NCI-H2029 treated with DMSO at 0.1 percent for 48 hours (cell line): Measurements from ENCODE around the gene MYCL.
"Not testable (repeated sequence)": the region's sequence is repeated elsewhere in the genome, so short reads cannot be mapped to it uniquely, and the experiment has no call there.

Experiments
- DNase-seq: peaks from one replicate; lab custom pipeline; 2025; lab: John Stamatoyannopoulos, UW

The MYCL gene

DNA sequence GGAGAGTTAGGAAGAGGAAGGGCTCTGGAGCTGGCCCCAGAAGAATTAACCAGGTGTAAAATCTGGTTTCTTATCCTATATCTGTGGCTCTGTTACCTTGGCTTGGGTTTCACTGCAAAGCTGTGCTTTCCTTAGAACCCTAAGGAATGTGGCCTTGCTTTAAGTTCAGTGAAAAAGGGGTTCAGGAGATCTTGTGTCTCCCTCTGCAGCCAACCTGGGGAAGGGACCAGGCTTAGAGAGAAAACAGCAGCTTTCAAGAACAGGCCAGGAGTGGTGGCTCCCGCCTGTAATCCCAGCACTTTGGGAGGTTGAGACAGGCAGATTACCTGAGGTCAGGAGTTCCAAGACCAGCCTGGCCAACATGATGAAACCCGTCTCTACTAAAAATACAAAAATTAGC is 16.1 kb upstream of the MYCL start:
- no peak for DNase-seq

DNA sequence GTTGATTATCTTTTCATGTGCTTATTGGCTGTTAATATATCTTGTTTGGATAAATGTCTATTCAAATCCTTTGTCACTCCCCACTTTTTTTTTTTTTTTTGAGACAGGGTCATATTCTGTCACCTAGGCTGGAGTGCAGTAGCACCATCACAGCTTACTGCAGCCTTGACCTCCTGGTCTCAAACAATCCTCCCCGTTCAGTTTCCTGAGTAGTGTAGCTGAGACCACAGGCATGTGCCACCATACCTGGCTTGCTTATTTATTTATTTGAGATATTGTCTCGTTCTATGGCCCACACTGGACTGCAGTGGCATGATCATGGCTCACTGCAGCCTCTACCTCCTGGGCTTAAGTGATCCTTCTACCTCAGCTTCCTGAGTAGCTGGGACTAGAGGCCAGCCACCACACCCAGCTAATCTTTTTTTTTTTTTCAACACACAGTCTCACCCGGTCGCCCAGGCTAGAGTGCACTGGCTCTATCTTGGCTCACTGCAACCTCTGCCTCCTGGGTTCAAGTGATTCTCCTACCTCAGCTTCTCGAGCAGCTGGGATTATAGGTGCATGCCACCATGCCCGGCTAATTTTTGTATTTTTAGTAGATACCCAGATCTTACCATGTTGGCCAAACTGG is 13.9 kb upstream of the MYCL start:
- DNase-seq, result no peak

DNA sequence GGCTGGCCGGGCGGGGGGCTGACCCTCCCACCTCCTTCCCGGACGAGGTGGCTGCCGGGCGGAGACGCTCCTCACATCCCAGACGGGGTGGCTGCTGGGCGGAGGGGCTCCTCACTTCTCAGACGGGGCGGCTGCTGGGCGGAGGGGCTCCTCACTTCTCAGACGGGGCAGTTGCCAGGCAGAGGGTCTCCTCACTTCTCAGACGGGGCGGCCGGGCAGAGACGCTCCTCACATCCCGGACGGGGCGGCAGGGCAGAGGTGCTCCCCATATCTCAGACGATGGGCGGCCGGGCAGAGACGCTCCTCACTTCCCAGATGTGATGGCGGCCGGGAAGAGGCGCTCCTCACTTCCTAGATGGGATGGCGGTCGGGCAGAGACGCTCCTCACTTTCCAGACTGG is 11.4 kb upstream of the MYCL start:
- DNase-seq, result not testable (repeated sequence)

DNA sequence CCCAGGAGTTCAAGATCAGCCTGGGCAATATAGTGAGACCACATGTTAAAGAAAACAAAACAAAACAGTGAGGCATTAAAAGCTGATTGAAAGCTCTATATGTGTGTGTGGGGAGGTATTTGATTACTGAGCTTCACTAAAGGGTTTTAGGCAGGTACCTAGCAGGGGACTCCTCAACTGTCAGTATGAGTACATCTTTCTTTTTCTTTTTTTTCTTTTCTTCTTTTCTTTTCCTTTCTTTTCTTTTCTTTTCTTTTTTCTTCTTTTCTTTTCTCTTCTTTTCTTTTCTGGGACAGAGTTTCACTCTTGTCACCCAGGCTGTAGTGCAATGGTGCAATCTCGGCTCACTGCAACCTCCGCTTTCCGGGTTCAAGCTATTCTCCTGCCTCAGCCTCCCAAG is 8.5 kb upstream of the MYCL start:
- no peak for DNase-seq

DNA sequence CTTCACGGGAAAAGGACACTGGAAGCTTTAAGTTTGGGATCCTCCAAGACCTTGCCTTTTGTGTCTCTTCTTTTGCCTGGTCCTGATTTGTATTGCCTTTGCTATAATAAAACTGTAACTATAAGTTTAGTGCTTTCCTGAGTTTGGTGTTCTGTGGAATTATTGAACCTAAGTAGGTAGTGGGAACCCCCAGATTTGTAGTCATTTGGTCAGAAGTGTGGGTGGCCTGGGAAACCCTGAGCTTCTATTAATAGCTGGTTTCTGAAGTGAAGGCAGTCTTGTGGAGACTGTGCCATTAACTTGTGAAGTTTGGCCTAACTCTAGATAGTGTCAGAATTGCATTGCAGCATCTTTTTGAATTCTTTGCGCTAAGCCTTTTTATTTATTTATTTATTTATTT is 6.8 kb upstream of the MYCL start:
- no peak for DNase-seq

DNA sequence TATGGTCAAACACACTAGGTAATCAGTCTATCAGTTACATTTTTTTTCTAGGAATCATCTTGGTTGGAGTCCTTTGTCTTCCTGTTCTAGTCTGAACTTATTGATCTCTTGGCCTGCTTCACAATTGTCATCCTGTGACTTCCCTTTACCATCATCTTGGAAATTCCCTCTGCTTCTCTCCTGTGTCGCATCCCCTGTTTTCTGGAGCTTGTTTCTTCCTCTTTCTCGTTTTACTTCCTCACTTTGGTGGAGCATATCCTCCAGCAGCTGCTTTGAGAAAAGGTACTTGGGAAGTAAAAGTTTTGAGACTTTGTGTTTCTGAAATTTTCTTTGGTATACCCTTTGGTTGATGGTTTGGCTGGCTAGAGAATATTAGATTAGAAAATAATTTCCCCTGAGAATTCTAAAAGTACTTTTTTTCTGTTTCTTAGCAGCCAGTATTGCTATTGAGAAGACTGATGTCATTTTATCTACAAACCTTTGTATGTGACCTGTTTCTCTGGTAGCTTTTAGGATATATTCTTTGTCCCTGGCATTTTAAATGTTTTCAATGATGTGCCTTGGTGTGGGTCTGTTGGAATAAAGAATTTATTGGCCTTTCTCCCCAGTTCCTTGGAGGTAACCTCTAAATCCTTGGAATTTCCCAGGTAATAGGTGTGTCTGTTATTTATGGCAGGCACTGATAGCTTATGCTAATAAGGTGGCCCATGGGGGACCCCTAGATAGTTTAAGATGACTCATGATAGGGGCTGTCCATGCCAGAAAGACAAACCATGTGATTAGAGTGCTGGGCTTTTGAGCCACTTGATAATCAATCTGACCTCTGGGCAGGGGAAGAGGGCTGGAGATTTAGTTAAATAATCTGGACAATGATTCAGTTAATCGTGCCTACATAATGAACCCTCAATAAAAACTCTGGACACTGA is 6.1 kb upstream of the MYCL start:
- no peak for DNase-seq

DNA sequence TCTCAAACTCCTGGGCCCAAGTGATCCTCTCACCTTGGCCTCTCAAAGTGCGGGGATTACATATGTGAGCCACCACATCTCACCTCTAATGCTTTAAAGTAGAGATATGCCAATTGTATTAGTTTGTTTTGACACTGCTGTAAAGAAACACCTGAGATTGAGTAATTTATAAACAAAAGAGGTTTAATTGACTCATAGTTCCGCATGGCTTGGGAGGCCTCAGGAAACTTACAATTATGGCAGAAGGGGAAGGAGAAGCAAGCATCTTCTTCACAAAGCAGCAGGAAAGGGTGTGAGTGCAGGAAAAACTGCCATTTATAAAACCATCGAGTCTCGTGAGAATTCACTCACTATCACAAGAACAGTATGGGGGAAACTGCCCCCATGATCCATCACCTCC is 3.5 kb upstream of the MYCL start:
- DNase-seq, result no peak

DNA sequence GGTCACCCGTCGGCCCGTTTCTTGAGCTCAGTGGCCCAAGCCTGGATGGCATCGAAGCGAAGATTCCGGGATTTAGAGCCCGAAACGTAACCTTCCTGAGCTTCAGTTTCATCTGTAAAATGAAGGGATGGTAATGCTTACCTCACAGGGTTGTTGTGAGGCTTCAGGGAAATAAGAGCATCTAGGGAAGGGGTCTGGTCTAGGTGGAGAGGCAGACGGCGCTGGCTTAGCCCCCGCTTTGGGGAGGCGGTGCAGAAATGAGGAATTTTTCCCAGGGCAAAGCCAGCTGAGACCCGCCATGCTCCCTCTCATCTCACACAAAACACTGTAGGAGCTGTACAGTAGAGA is 717 bp upstream of the MYCL start:
- DNase-seq, result no peak

DNA sequence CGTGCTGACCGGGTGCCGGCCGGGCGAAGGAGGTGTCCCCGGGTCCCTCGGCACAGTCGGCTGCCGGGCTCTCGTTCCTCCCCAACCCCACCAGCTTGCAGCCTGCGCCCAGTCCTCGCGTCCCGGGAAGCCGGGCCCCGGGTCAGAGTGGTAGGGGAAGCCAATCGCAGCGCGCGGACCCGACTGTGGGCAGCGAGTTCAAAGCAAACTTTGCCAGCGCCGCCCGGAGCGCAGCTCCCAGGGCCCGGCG is 328 bp downstream of the MYCL start:
- DNase-seq, result peak; percentile 99

DNA sequence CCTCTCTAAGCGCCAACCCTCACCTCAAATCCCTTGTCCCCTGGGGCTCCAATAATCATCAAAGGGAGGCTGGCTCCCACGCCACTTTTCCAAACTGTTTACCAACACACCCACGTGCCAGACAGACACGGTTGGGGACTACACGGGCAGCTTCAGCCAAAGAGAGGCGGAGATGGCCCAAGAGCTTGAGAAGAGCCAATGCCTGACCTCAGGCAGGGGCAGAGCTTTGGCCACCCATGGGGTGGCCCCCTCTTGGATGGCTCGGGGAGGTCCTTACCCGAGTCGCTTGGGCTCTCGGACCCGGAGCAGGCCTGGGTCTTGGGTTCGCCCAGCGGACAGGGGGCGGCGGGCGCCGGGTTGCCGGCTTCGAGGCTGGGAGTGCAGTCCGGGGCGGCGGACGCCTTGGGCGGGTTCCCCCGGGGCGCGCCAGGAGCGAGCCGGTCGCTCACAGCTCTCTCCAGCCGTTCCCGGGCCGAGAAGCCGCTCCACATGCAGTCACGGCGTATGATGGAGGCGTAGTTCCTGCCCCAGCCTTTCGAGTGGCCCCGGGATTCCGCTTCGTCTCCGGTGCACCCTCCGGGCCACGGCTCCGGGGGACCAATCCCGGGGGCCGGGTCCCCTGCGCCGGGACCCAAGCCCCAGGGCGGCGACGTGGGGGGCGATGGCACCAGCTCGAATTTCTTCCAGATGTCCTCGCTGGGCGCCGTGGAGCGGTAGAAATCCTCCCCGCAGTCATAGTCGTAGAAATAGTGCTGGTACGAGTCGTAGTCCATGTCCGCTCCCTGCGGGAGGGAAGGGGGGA is 854 bp downstream of the MYCL start:
- peak; percentile 97 for DNase-seq

DNA sequence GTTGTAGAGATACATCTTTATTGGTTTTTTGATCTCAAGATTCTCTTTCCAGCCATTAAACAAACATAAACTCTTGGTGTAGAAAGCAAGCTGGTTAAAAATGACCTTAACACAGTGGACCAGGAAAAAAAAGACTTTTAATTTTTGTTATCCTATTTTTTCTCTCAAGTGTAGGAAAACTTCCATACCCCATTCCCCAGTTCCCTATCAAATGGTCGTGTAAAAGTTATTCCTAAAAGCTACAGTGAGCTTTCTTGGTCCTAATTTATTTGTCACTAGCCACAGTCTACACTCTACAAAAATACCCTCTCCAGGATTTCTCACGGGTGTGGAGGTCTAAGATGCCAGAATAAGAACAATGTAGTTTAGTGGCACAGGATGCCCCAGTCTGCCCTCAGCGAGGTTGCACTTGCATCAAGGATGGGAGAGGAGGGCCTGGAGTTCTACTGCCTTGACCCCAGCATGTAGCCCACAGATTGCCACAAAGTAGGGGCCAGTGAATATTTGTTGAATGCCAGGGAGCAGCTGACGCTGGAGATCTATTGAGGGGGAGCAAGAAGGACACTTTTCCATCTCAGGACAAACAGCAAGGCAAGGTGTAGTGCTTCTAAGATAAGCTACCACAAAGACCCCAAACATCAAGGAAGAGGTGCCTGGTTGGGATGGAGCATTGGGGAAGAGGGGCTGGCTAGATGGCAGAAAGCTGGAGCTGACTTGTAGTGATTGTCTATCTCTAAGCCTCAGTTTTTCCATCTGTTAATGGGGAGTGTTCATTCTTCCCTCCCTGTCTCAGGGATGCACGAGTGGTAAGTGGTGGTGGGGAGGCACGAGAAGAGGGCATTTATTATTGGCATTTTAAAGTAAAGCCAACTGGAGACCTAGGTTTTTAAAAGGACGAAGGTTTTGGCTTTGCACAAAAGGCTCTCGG is 1.8 kb downstream of the MYCL start:
- DNase-seq, result peak; percentile 96

DNA sequence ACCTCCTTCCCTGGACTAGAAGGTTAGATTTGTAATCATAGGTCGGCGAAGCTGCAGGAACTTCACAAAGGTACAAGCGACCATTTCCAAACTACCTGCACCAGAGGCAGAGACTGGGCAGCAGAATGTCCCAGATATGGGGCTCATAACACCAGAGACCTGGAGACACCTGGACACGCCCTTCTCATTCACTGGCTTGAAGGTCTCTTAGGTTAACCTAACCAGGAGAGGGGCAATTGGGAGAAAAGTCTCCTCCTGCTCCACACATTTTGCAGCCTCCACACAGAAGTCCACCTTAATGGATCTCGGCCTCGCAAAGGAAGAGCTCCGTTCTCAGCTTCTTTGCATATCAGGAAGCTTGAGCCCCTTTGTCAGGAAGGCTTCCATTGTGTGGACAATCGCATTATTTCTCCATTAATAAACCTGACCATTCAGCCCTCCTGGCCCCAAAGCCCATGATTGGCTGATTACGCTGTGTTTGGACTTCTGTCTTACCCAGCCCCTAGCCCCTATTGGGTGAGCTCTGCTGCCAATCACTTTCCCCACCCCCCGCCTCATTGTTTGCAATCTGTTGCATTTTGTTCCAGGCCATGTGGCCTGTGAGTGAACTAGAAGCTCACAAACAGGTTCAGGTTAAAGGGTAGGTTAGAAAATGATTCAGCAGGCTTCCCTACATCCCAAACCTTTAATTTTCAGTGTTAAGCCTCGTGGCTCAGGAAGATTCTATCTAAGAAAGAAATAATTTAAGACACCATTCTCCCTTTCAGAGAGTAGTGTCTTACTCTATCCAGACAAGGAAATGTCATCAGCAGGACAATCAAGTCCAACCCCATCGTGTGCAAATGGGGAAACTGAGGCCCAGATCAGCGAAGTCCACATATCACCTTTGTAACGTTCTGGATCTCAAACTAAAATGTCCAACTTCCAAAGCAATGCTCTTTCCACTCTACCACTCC is 2.8 kb downstream of the MYCL start:
- peak; percentile 100 for DNase-seq

DNA sequence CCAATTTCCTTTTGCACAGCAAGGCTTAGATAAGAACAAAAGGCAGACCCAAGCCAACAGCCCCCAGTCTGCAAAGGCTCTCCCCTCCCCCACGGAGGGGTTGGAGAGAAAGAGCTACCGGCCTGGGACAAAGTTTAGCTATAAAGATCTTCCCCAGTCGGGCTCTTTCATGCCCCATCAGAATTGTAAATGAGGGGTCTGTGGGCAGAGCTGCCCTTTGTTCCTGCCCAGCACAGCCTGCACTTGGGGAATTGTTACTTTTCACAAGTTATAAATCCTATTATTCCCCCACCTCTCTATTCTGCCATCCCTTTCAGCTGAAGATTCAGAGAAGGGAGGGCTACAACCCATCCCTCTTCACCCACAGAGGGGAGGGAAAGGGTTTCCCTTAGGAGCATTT is 3.5 kb downstream of the MYCL start:
- no peak for DNase-seq

DNA sequence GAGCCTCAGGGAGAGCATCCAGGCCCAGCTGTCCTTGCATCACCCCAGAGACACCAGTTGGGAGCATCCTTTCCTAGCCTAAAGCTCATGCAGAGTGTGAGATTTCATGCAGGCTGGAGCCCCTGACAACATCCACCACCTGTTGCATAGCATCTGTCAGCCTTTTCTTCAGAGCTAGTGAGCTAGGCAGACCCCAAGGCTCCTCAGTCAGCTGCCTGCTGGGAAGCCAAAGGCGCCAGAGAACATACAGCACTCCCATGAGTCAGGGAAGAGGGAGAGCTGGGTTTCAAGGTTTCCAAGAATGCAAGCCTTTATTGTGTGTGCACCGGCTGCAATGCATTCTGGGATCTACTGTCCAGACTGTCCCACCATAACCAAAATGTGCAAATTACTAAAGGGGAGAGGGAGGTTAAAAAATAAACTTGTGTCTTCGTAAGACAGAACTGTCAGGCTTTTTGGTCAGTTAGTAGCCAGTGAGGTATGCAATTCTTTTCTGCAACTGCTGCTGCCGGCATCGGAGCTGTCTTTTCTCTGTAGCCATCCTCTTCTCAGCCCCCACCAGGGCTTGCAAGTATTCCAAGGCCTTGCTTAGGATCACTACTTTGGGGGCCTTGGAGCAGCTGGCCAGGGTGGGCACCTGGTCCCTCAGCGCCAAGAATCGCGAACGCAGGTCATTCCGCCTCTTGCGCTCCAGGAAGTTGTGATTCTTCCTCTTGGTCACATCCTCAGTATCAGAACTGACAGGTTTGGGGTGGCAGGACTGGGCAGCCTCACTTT is 4.6 kb downstream of the MYCL start:
- no peak for DNase-seq

DNA sequence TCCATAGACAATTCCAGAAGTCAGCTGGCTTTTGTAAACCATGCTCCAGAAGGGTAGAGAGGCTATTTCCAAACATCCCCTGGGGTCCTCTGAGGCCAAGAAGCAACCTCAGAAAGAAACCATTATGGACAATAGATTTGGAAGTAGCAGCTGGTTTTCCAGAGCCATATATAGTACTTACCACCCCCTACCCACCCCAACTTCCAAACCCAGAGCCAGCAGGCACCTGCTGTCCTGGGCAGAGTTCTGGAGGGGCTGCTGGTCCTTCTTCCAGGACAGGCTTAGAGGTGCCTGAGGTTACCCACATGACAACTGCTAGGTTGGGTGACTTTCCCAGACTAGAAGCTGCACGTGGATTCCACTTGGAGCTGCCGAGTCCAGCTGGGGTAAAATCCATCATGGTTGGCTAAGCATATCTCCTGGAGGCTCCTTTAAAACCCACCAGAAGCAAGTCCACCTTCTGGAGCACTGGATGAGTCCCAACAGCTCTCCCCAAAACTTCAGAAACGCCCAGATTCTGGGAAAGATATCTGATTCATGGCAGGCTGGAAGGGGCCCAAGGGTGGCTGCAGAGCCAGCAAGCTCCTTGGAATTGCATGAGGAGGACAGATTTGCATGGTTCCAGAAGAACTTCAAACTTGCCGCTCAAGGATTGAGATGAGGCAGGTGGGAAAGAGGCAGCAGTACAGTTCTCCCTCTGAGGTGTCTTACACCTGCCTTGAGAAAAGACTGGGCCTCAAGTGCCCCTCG is 5.8 kb downstream of the MYCL start:
- DNase-seq, result no peak

DNA sequence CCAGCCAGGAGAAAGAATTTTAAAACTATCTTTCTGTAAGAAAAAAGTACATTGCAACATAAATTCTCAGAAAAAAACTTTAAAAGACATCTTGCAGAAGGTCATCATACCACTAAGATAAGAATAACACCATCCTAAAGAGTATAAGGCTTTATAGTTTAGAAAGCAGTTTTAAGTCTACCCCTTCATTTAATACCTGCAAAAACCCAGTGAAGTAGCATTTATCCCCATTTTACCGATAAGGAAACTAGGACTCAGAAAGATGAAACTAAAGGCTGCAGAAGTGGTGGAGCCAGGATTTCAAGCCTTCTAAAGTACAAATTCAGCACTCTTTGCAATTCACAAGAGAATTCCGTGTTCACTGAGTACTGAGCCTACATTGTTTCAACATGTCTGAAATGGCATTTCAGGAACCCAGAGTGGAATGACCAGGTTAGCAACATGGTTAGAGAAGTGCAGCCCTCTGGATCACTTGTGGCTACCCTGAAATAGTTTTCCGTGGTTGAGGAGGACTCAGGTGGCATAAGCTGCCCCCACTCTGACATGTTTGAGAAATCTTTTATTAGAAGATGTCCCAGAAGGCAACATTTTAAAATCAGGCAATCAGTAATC is 6.7 kb downstream of the MYCL start:
- DNase-seq, result peak; percentile 68

DNA sequence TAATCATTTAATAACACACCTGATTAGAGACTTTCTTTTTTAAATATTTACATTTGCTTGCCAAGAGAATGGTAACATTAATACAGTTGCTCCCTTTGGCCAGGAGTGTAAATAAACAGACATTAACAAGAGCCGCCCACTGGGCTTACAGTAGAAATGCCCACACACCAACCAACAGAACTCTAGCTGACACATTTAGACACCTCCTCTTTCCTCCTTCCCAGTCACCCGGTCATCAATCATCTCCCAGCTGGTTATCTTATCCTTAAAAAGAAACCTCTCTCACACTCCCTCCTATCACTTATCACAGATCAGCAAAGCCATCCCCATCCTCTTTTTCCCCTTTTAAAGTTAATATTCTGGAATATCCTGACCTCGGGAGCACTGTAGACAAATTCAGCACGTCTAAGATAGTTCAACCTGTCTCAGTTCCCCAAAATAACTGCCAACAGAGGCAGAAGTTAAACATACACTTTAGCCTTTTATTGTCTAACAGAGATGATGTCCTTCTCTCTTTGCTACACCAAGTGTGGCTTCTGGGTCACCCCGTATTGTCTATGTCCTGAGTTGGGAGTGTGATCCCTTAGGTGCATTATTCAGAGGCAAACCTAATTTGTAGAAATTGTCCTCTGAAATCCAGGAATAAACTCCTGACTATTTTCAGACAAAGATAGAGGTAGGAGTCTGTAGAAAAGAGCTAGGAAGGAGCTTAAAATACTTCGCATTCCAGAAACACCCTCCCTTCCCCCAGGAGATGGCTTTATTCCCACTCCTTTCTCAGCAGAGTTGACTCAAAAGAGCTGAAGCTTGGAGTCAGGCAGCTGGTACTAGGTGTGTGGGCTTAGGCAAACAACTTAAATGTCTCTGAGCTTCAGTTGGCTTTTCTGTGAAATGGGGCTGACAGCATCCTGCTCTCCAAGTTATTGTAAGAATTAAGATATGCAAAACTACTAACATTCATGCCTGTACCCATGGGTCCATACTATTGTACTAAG is 8.8 kb downstream of the MYCL start:
- DNase-seq, result peak; percentile 100

DNA sequence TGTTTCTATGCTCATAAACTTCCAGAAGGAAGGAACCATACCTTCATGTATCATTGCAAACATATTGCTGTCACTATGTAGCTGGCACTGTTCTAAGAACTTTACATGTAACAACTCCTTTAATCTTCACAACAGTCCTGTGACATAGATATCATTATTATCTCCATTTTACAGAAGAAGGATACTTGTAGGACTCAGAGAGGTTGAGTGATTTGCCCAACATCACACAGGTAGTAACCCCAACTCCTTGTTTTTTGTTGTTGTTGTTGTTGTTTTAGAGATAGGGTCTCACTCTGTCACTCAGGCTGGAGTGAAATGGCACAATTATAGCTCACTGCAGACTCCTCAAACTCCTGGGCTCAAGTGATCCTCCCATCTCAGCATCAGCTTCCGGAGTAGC is 10.8 kb downstream of the MYCL start:
- DNase-seq, result no peak
